K562 (cell line): ENCODE measurements around the gene FES.

Experiments used
- ATF2 ChIP-seq: sonication (generic); formaldehyde crosslinking; IDR thresholded peaks from 2 replicates; pipeline ENCODE4 v1.8.1; 2022; ENCODE audit warnings: missing genetic modification reagents
- BRF1 ChIP-seq: IDR thresholded peaks from 3 replicates; pipeline ENCODE4 v1.6.1; 2011; ENCODE audit warnings: borderline replicate concordance, mild to moderate bottlenecking; ENCODE audit not compliant: insufficient read length; ENCODE audit errors: extremely low read depth
- CHD1 ChIP-seq: fragments of 200-600 bp; sonication (generic); IDR thresholded peaks from one replicate; pipeline ENCODE4 v1.6.1; 2012; ENCODE audit warnings: mild to moderate bottlenecking, moderate library complexity, low read length, inconsistent platforms
- CREB3 ChIP-seq: fragments of 450-650 bp; conservative IDR thresholded peaks from 2 replicates; pipeline ENCODE4 v1.6.1; 2016; ENCODE audit warnings: missing genetic modification characterization, low read depth, mild to moderate bottlenecking, missing compliant biosample characterization, moderate library complexity
- EZH2 ChIP-seq: IDR thresholded peaks from 2 replicates; pipeline ENCODE4 v1.6.1; 2012; ENCODE audit warnings: low read depth, mild to moderate bottlenecking, inconsistent platforms, low read length, borderline replicate concordance
- FOXM1 ChIP-seq, 2 experiments: fragments of 450-650 bp in 1 of 2; sonication (generic) in 1 of 2; formaldehyde crosslinking in 1 of 2; IDR thresholded peaks; 2 replicates each; pipeline versions ENCODE4 v1.6.1 to v1.9.0; 2017 to 2022; ENCODE audit warnings: low read depth in 2 of 2, mild to moderate bottlenecking in 2 of 2, missing genetic modification reagents in 1 of 2, moderate library complexity in 1 of 2
- GATA2 ChIP-seq: sonication (generic); formaldehyde crosslinking; IDR thresholded peaks from 2 replicates; pipeline ENCODE4 v1.4.0; 2020; ENCODE audit warnings: mild to moderate bottlenecking, missing genetic modification reagents
- PATZ1 ChIP-seq: fragments of 250-450 bp; sonication (Bioruptor Pico); IDR thresholded peaks from 2 replicates; pipeline ENCODE4 v1.5.0; 2020; ENCODE audit warnings: mild to moderate bottlenecking, borderline replicate concordance
- POLR2A ChIP-seq: fragments of 450-650 bp; conservative IDR thresholded peaks from 2 replicates; pipeline ENCODE4 v1.6.1; 2016
- PURB ChIP-seq: sonication (generic); formaldehyde crosslinking; IDR thresholded peaks from 2 replicates; pipeline ENCODE4 v1.9.0; 2021; ENCODE audit warnings: low read depth, mild to moderate bottlenecking, missing genetic modification reagents
- RBM25 ChIP-seq: fragments of 200-400 bp; formaldehyde crosslinking; IDR thresholded peaks from 2 replicates; pipeline ENCODE4 v1.6.1; 2018; ENCODE audit warnings: low read length, low read depth, moderate library complexity; ENCODE audit not compliant: severe bottlenecking
- ZBTB8A ChIP-seq: fragments of 450-650 bp; IDR thresholded peaks from 2 replicates; pipeline ENCODE4 v1.6.1; 2018; ENCODE audit warnings: mild to moderate bottlenecking, moderate library complexity; ENCODE audit not compliant: partially characterized antibody

- TF ChIP-seq RBM25 (no peak), BRF1 (no peak), POLR2A (no peak), ZBTB8A (no peak), CHD1 (no peak), ATF2 (CRISPR knock-in tag) (no peak), FOXM1 (IDR thresholded peaks at IDR 0.05; ENCODE audit: low read depth) (no peak), FOXM1 (CRISPR knock-in tag; IDR thresholded peaks at IDR 0.05; ENCODE audit: low read depth) (no peak), PURB (CRISPR knock-in tag) (no peak), CREB3 (tag) (no peak), PATZ1 (CRISPR knock-in tag) (no peak), GATA2 (no peak), EZH2 (no peak)
Observed at GRCh38 chr15:90889736-90890456, 5.6 kb downstream of the FES start.
